Stimulated activated naive B cell treated with anti-CD40 and anti-IgM and Interleukin-4, amounts not matched to agents 10 μg/mL and 1 μg/mL and 100 μg/mL, for 72 hours (primary cell): ENCODE results near the gene METAP1.

Experiments
- ATAC-seq, 2 donors: fragments of 150-1000 bp; cut with Tn5 transposase; replicated peaks; 2 replicates each; pipeline ENCODE4 v1.10.0; 2021; ENCODE audit warnings: moderate library complexity in 1 of 2
- DNase-seq: peaks from one replicate; pipeline ENCODE4 v3.0.0; 2021
- H3K27ac Mint-ChIP-seq: one replicate; pipeline ENCODE4 v1.8.0; 2022; ENCODE audit warnings: mild to moderate bottlenecking, mixed read lengths
- H3K27me3 Mint-ChIP-seq, 2 donors: one replicate each; pipeline ENCODE4 v1.8.0; 2022; ENCODE audit warnings: mixed read lengths in 2 of 2
- H3K36me3 Mint-ChIP-seq, 2 donors: one replicate each; pipeline ENCODE4 v1.8.0; 2022; ENCODE audit warnings: mixed read lengths in 2 of 2, mild to moderate bottlenecking in 1 of 2
- H3K4me1 Mint-ChIP-seq, 2 donors: one replicate each; pipeline ENCODE4 v1.8.0; 2022; ENCODE audit warnings: mixed read lengths in 2 of 2, mild to moderate bottlenecking in 1 of 2
- H3K4me3 Mint-ChIP-seq, 2 donors: one replicate each; pipeline ENCODE4 v1.8.0; 2022; ENCODE audit warnings: mild to moderate bottlenecking in 2 of 2, mixed read lengths in 2 of 2, moderate library complexity in 1 of 2
- H3K9me3 Mint-ChIP-seq, 2 donors: one replicate each; pipeline ENCODE4 v1.8.0; 2022; ENCODE audit warnings: mixed read lengths in 2 of 2, mild to moderate bottlenecking in 1 of 2

The METAP1 gene

DNA sequence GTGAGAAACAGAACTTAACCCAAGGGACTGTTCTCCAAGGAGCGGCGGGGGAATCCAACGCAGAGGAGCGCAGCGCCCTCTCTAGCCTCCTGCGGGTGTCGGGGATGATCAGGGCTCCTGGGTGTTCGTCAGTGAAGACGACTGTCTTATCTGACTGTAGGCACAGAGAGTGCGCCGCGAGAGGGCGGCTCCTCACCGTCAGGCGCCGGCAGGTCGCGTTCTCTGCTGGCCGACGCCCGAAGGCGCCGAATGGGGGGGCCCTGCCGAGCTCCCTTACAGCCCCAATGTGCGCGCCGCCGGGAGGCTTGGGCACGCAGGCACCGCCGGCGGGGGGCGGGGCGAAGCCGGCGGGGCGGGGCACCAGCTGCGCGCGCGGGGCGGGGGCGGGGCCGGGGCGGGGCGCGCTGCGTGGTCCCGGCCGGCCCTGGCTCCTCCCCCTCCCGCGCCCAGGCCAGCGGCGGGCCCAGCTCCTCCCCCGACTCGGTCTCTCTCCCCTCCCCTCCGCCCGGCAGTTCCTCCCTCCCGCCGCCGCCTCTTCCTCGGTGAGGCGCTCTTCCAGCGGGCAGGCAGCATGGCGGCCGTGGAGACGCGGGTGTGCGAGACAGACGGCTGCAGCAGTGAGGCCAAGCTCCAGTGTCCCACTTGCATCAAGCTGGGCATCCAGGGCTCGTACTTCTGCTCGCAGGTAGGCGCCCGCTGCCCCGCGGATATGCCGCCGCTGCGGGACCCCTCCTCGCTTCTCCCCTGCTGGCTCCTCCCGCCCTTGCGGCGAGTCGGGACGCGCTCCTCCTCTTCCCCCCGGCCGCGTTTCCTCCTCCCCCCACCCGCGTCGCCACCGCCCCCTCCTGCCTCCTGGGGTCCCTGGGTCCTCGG, at the start of gene METAP1:
METAP1 (plus strand) TSS at position 539 of the 873 bp plus-strand sequence; CDS start at position 572, 33 bp downstream.
- Mint-ChIP-seq H3K4me3 (peak within 1 kb of the TSS; percentile 91 to 93), H3K27ac (peak within 1 kb of the TSS; percentile 98), H3K4me1 (peaks cover 17 to 36% of the 10 kb centered on the region in 2 donors), H3K27me3 (peaks cover 0 to 5% of the 10 kb centered on the region in 2 donors), H3K36me3 (no peaks in the 10 kb centered on the region), H3K9me3 (no peaks in the 10 kb centered on the region)
- peak; percentile 94 for DNase-seq
- ATAC-seq = peak; percentile 91 to 92

DNA sequence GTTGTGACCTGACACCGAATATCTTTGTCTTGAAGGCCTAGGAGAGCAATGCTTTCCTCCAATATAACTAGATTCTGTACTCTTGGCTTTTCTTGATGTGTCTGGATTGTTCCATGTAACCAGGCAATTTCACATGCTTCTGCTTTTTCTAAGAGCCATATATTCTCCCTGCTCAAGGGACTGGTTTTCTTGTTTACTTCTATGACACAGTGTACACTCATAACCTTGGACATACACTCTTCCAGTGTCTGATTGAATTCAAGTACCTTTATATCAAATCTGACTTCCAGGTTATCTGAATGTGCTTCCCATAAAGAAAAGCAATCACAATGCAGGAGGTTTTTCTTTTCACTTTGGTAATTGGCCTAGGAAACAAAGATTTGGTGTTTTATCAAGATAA, 49.2 kb upstream of the METAP1 start:
- Mint-ChIP-seq H3K4me3 (no peak overlapping the region), H3K27ac (no peak overlapping the region), H3K9me3 (no peaks in the 10 kb centered on the region), H3K27me3 (no peaks in the 10 kb centered on the region), H3K36me3 (no peaks in the 10 kb centered on the region), H3K4me1 (no peaks in the 10 kb centered on the region)
- no peak for ATAC-seq
- DNase-seq = no peak

DNA sequence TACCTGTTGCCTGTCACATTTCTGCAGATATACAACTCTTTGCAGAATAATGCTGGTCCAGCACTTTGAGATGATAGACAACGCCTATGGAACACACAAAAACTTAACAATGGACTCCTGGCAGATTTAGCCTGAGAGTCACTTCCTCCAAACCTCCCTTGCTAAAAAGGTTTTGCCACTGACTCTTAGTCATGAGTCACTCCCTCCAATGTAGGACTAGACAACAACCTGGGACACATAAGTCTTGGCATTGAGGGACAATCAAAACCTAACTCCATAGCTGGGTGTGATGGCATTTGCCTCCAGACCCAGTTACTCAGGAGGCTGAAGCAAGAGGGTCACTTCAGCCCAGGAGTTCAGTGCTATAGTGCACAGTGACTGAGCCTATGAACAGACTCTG, 44.6 kb upstream of the METAP1 start:
- Mint-ChIP-seq H3K27ac (no peak overlapping the region), H3K9me3 (peaks cover under 1 to 1% of the 10 kb centered on the region in 2 donors), H3K4me1 (no peaks in the 10 kb centered on the region), H3K36me3 (no peaks in the 10 kb centered on the region), H3K27me3 (peaks cover 4 to 8% of the 10 kb centered on the region in 2 donors), H3K4me3 (no peak overlapping the region)
- no peak for DNase-seq
- no peak for ATAC-seq

DNA sequence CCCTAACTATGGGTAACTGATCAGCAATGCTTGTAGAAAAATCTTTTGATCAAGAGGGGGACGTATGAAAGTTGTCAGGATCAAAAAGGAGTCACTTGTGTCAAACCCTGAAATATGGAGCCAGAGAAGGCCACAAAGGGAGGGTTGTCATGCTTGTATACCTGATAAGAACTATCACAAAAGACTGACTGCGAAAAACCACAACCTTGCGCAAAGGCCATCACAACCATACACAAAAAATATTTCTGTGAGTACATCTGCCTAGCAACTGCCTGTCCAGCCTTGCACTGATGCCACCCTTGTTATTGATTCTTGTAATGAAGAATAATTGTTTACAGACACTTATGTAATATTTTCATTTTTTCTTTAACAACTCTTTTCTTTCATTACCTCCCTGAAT, 43.8 kb upstream of the METAP1 start:
- no peaks in the 10 kb centered on the region for H3K4me1 Mint-ChIP-seq
- ATAC-seq = no peak
- no peak for DNase-seq
- H3K9me3 Mint-ChIP-seq = peaks cover 2 to 3% of the 10 kb centered on the region in 2 donors
- H3K27me3 Mint-ChIP-seq = peaks cover 8 to 11% of the 10 kb centered on the region in 2 donors
- H3K27ac Mint-ChIP-seq = no peak overlapping the region
- H3K36me3 Mint-ChIP-seq = no peaks in the 10 kb centered on the region
- no peak overlapping the region for H3K4me3 Mint-ChIP-seq

DNA sequence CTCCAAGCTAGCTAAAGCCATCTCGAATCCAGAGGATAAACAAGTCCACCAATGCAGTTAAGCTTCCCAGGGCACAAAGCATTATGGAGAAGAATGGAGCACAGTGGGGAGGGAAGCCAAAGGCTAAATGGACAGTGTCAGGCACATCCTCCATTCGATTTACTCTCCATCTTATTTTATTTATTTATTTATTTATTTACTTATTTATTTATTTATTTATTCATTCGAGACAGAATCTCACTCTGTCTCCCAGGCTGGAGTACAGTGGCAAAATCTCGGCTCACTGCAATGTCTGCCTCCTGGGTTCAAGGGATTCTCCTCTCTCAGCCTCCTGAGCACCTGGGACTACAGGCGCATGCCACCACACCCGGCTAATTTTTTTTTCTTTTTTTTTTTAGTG, 40.3 kb upstream of the METAP1 start:
- ATAC-seq (no peak), DNase-seq (no peak)
- Mint-ChIP-seq H3K4me1 (no peaks in the 10 kb centered on the region), H3K9me3 (peaks cover 2 to 3% of the 10 kb centered on the region in 2 donors), H3K27ac (no peak overlapping the region), H3K36me3 (no peaks in the 10 kb centered on the region), H3K27me3 (peaks cover 8 to 15% of the 10 kb centered on the region in 2 donors), H3K4me3 (no peak overlapping the region)

DNA sequence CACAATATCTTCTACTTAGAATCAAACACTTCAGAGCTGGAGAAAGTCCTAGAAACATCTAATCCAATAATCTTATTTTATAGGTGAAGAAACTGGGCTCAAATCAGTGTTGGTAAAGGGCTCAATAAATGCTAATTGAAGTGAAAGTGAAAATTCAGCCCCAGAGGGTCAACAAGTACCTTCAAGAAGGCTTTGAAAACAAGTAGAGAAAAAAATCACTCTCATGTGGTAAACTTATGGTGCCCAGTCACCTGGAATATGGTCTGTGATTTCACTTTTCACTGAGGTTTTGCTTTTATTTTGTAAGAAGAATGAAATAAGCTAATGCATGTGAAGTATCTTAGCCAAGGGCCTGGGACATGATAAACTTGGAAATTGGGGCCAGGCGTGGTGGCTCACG, 37.5 kb upstream of the METAP1 start:
- ATAC-seq = no peak
- no peak overlapping the region for H3K4me3 Mint-ChIP-seq

DNA sequence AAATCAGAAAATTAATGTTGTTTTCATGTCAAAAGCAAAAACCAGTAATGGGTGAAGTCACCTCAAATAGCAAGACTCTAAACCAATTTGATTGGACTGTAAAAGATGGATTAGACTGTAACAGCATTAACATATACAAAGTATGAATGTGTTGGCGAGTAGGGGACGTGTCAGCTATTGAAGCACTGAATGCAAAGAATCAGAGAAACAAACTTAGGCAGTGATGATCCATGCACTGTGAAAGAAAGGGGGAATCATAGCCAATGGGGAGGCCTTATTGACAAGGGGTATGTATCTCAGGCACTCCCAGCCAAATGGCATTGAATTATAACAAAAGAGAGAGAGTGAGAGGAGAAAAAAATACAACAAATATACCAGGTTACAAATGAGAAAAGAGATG, 36.1 kb upstream of the METAP1 start:
- Mint-ChIP-seq H3K4me3 (no peak overlapping the region), H3K36me3 (no peaks in the 10 kb centered on the region), H3K27ac (no peak overlapping the region), H3K4me1 (no peaks in the 10 kb centered on the region), H3K27me3 (peaks cover 16 to 21% of the 10 kb centered on the region in 2 donors), H3K9me3 (peaks cover 2 to 3% of the 10 kb centered on the region in 2 donors)
- ATAC-seq (no peak), DNase-seq (no peak)

More for the DNA sequence above, 37.5 kb upstream of the METAP1 start:
- H3K27me3 Mint-ChIP-seq = peaks cover 8 to 15% of the 10 kb centered on the region in 2 donors
- no peak overlapping the region for H3K27ac Mint-ChIP-seq
- H3K9me3 Mint-ChIP-seq = peaks cover 2 to 3% of the 10 kb centered on the region in 2 donors
- no peaks in the 10 kb centered on the region for H3K4me1 Mint-ChIP-seq
- no peaks in the 10 kb centered on the region for H3K36me3 Mint-ChIP-seq
- no peak for DNase-seq

DNA sequence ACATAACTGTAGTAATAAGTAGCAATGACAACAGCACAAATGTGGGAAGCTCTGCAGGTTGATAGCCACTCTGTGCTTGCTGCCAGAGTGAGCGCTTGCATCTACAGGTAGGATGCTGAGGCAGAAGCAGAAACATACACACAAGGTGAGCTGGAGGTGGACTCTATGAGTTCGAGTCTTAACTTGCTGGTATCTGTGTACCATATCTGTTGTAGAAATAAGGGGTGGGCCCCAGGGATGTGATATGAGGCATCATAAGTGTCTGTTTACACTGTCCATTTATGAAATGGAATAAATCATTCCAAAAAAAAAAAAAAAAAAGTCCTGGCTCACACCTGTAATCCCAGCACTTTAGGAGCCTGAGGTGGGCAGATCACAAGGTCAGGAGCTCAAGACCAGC, 33.8 kb upstream of the METAP1 start:
- Mint-ChIP-seq H3K27ac (no peak overlapping the region), H3K9me3 (peaks cover 3% of the 10 kb centered on the region in 2 donors), H3K27me3 (peaks cover 14% of the 10 kb centered on the region in 2 donors), H3K36me3 (peaks cover 0 to 3% of the 10 kb centered on the region in 2 donors), H3K4me3 (no peak overlapping the region), H3K4me1 (peaks cover 2 to 6% of the 10 kb centered on the region in 2 donors)
- no peak for DNase-seq
- ATAC-seq = no peak

DNA sequence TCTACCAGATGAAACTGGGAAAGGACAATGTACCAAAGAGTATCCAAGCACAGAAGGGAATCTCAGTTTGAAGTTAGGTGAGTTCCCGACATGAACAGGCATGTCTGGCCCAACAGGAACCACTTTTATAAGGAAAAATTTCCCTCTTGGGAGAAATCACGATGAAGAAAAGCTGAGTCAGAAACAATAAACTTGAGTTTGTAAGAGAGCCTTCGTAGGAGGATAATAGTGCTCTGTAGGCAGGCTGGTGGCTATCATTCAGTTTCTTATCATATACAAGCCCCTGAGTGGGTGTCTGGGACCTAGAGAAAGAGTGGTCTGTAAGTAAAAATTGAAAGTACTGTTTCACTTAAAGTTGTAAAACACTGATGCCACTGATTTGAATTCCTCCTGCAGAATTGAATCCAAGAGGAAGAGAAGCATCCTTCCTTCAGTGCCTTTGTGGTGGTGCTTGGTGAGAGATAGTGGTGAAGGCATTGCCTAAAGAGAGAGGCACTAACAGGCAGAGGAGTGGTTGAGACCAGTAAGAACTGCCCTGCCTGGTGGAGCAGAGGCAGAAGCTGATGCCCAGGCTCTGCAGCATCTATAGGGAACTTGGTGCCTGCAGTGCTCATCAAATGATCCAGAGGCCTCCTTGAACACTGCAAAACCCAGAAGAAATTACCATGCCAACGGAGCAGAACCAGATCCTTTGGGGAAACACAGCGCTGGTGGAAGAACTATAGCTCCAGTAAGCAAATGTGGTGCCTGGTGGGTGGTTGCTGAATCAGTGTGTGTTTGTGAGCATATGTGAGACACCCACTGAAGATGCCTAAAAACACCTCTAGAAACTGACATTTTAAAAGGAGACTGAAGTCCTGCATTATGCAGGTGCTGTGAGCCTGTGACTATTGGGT, 31.7 kb upstream of the METAP1 start:
- H3K4me1 Mint-ChIP-seq = peaks cover 2 to 6% of the 10 kb centered on the region in 2 donors
- ATAC-seq (no peak), DNase-seq (no peak)
- peaks cover 14% of the 10 kb centered on the region in 2 donors for H3K27me3 Mint-ChIP-seq
- H3K27ac Mint-ChIP-seq = no peak overlapping the region
- H3K4me3 Mint-ChIP-seq = no peak overlapping the region
- peaks cover 3% of the 10 kb centered on the region in 2 donors for H3K9me3 Mint-ChIP-seq
- peaks cover 0 to 3% of the 10 kb centered on the region in 2 donors for H3K36me3 Mint-ChIP-seq

DNA sequence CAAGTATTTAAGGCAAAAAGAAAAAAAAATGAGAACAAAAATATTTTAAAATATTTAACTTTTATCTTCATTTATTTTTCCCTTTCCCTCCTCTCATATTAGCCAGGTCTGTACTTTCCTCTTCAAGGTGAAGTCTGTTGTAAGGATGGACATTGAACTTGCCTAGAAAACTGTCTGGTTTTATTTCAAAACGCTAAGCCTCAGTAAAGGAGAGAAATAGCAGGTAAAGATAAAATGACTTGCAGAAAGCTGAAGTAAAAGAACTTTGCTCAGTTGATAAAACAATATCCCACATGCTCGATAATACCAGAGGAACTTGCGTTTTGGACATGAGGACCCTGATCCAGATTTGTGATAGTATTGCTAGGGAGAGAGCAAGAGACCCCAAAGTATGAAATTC, 28.6 kb upstream of the METAP1 start:
- Mint-ChIP-seq H3K27ac (no peak overlapping the region), H3K9me3 (peaks cover 3% of the 10 kb centered on the region in 2 donors), H3K27me3 (peaks cover 10 to 14% of the 10 kb centered on the region in 2 donors), H3K4me3 (no peak overlapping the region), H3K36me3 (peaks cover 0 to 3% of the 10 kb centered on the region in 2 donors), H3K4me1 (peaks cover 4 to 17% of the 10 kb centered on the region in 2 donors)
- DNase-seq = no peak
- ATAC-seq = no peak

DNA sequence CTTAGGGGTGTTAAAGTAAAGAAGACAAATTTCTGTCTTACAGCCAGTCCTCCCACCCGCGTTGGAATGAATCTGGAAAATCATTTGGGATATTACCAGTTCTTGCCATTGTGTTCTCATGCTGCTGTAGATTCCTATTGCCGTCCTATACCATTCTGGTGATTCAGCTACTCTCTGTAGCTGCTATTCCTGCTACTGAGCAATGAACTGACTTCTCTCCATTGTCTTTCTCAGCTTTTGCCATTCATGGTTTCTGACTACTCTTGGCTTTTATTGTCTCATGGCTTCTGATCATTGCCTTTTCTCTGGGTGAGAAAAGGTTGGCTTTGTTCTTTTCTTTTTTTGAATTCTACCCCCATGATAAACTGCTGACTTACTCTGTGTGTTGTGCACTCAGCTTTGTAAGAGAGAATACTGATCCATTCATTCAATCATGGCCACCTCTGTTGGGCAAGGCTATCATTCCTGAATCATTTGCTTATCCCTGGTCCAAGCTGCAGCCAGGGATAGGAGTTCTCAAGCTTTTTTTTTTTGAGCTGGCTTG, 27.7 kb upstream of the METAP1 start:
- peaks cover 10 to 14% of the 10 kb centered on the region in 2 donors for H3K27me3 Mint-ChIP-seq
- H3K36me3 Mint-ChIP-seq = peaks cover 0 to 3% of the 10 kb centered on the region in 2 donors
- peaks cover 4 to 17% of the 10 kb centered on the region in 2 donors for H3K4me1 Mint-ChIP-seq
- H3K27ac Mint-ChIP-seq = no peak overlapping the region
- ATAC-seq (no peak), DNase-seq (no peak)
- peaks cover 3% of the 10 kb centered on the region in 2 donors for H3K9me3 Mint-ChIP-seq
- no peak overlapping the region for H3K4me3 Mint-ChIP-seq

DNA sequence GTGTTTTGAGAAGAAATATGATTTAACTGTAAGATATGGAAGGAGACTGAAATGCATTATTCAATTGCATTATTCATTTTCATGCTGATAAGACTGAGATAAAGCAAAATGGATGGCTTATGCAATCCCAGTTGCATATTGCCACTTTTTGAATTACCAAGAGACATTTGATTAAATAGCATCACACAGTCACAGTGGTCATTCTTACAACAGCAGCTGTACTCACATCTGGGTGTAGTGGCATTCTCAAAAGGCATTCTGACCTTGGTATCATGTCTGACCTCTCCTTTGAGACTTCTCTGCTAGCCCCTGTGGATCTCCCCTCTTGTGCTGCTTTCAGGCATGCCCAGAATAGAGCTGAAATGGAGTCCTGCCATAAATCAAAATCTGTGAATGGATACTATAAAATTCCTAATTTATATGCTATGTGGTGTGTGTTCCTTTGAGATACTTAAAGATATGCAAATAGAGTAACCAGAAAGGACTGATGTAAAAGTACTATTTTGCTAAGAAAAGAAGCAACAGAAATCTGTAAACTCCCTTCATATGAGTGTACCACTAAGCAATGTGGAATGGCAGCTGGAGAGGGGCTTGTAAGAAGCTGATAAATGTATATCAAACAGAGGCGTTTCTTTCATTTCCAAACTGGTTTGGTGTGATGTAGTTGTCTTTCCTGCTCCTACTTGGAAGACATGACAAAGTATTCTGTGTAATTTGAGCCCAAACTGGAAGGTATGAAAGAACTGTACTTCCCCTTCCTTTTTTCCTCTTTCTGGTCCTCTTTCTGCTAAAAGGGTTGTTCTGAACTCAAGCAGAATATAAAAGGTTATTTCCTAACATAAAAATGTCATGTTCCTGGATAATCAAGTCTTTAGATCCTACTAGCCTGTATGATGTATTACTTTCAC, 25.4 kb upstream of the METAP1 start:
- no peak for DNase-seq
- Mint-ChIP-seq H3K27ac (no peak overlapping the region), H3K4me1 (peaks cover 4 to 12% of the 10 kb centered on the region in 2 donors), H3K4me3 (no peak overlapping the region), H3K9me3 (no peaks in the 10 kb centered on the region), H3K27me3 (peaks cover 0 to under 1% of the 10 kb centered on the region in 2 donors), H3K36me3 (no peaks in the 10 kb centered on the region)
- ATAC-seq = no peak

DNA sequence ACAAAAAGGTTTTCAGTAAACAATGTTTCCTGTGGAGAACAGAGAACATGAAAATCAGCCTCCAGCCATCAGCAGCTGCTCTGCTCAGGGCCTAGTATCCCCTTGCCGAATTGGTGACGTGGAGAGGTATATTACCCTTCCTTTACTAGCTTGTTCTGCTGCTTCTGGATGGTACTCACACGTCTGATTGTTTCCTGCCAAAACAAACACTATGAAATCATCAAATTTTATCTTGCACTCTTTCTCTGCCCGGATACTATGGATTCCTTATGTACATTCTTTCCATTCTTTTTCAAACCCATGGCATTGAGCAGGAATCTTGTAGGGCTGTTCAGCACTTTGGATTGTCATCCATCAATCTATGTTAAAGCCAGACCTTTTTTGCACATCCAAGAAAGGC, 18.8 kb upstream of the METAP1 start:
- Mint-ChIP-seq H3K4me3 (no peak overlapping the region), H3K27me3 (no peaks in the 10 kb centered on the region), H3K27ac (no peak overlapping the region), H3K36me3 (no peaks in the 10 kb centered on the region), H3K9me3 (no peaks in the 10 kb centered on the region), H3K4me1 (no peaks in the 10 kb centered on the region)
- no peak for ATAC-seq
- no peak for DNase-seq
